ENCODE measurements around the gene DENND2A. TPM values are rescaled to one million over a fixed set of nuclear protein-coding genes. Genes with fewer than 3 reads are reported as not detected.

The DENND2A gene
- total RNA-seq, 1 experiment from 2014 or later = 10.0 TPM

GRCh38 chr7:140689199-140690152 lies 48.9 kb upstream of the DENND2A start (continued):
- TF ChIP-seq ZBTB43 (CRISPR knock-in tag; IDR thresholded peaks at IDR 0.05) (no peak), JUN (CRISPR knock-in tag; IDR thresholded peaks at IDR 0.05) (no peak)

GRCh38 chr7:140688341-140688740 lies 47.7 kb upstream of the DENND2A start:
- no peaks in the 10 kb centered on the region for H3K9me3 Mint-ChIP-seq
- TF ChIP-seq ATF1 (CRISPR knock-in tag; IDR thresholded peaks at IDR 0.05) = no peak
- TF ChIP-seq ZNF138 (CRISPR knock-in tag; conservative IDR thresholded peaks at IDR 0.05) = no peak
- TF ChIP-seq HMGA2 (CRISPR knock-in tag; IDR thresholded peaks at IDR 0.05) = no peak
- TF ChIP-seq TCF7 (CRISPR knock-in tag; IDR thresholded peaks at IDR 0.05; ENCODE audit: low read depth) = no peak
- TF ChIP-seq PREB (CRISPR knock-in tag; IDR thresholded peaks at IDR 0.05; ENCODE audit: borderline replicate concordance) = no peak
- no peak for TF ChIP-seq ZNF396 (CRISPR knock-in tag; IDR thresholded peaks at IDR 0.05; ENCODE audit: borderline replicate concordance)
- TF ChIP-seq HMGXB4 (CRISPR knock-in tag; IDR thresholded peaks at IDR 0.05) = no peak
- TF ChIP-seq CTCF (IDR thresholded peaks at IDR 0.05) = no peak
- TF ChIP-seq ERG (CRISPR knock-in tag; IDR thresholded peaks at IDR 0.05) = no peak
- no peak for TF ChIP-seq ZNF532 (CRISPR knock-in tag; IDR thresholded peaks at IDR 0.05; ENCODE audit: borderline replicate concordance)
- no peak for TF ChIP-seq ELF4 (CRISPR knock-in tag; IDR thresholded peaks at IDR 0.05; ENCODE audit: low read depth)
- TF ChIP-seq NFATC4 (CRISPR knock-in tag; IDR thresholded peaks at IDR 0.05) = no peak
- TF ChIP-seq STAT6 (CRISPR knock-in tag; conservative IDR thresholded peaks at IDR 0.05; ENCODE audit: low read depth) = no peak
- no peak for TF ChIP-seq ZNF219 (CRISPR knock-in tag; IDR thresholded peaks at IDR 0.05; ENCODE audit: borderline replicate concordance)
- no peak for TF ChIP-seq ZNF317 (CRISPR knock-in tag; IDR thresholded peaks at IDR 0.05; ENCODE audit: borderline replicate concordance, low read depth)
- no peak for TF ChIP-seq MXD4 (CRISPR knock-in tag; IDR thresholded peaks at IDR 0.05; ENCODE audit: borderline replicate concordance)
- no peak for TF ChIP-seq NR1H2 (CRISPR knock-in tag; IDR thresholded peaks at IDR 0.05)
- TF ChIP-seq SP1 (CRISPR knock-in tag; conservative IDR thresholded peaks at IDR 0.05) = no peak
- no peak for TF ChIP-seq NR2C2 (CRISPR knock-in tag; IDR thresholded peaks at IDR 0.05)

More at GRCh38 chr7:140688341-140688740, 47.7 kb upstream of the DENND2A start:
- H3K4me3 Mint-ChIP-seq = no peak overlapping the region
- H3K4me1 Mint-ChIP-seq = no peaks in the 10 kb centered on the region
- DNase-seq (ENCODE audit: low spot score) = no peak
- ATAC-seq = no peak
- no peaks in the 10 kb centered on the region for H3K27me3 Mint-ChIP-seq (ENCODE audit: low read depth)
- CTCF ChIA-PET = interaction anchor here (1.9 kb wide), 1 partner anchor 13 kb away, joined by 21 read pairs; no protein-coding TSS in a partner anchor
- POLR2A ChIA-PET = no interaction called here
- no peak overlapping the region for H3K27ac Mint-ChIP-seq
- H3K36me3 Mint-ChIP-seq = no peaks in the 10 kb centered on the region
